Measurements from ENCODE around the gene EPHA10.

EPHA10 gene

DNA sequence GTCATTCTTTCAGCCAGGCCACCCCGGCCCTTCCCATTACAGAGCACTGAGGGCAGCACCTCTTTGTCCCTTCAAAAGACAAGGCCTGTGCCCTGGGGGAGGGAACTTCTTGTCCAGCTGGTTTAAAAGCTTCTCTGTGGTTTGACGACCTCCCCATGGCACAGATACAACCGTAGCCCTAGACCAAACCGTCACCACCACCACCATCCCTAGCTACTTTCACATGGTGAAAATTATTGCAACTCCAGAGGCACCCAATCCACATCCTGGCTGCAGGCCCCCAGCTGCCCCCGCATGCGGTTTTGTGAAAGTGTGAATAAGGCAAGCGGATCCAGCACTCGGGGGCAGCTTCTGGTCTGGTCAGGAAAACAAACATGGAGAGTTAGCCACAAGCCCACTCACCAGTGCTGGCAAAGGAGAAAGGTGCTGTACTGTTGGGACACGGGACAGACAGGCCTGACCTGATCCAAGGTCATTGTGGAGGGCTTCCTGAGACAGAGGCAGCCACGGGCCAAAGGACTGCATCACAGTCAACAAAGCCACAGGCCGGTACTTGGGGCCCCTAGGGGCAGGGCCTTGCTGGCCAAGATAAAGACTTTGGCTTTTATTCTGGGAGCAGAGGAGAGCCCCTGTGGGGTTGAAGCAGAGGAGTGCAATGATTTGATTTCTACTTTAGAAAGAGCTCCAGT lies 41.4 kb downstream of the EPHA10 start:
- TF ChIP-seq CTCF (IDR thresholded peaks at IDR 0.05; ENCODE audit: low read depth, low read length) = no peak
- H3K4me3 ChIP-seq (ENCODE audit: low read depth, low read length) = no peak overlapping the region

GRCh38 chr1:37723072-37723389 lies 41.9 kb downstream of the EPHA10 start:
- H3K4me3 ChIP-seq (ENCODE audit: low read depth, low read length) = no peak overlapping the region
- TF ChIP-seq CTCF (IDR thresholded peaks at IDR 0.05; ENCODE audit: low read depth, low read length) = no peak

DNA sequence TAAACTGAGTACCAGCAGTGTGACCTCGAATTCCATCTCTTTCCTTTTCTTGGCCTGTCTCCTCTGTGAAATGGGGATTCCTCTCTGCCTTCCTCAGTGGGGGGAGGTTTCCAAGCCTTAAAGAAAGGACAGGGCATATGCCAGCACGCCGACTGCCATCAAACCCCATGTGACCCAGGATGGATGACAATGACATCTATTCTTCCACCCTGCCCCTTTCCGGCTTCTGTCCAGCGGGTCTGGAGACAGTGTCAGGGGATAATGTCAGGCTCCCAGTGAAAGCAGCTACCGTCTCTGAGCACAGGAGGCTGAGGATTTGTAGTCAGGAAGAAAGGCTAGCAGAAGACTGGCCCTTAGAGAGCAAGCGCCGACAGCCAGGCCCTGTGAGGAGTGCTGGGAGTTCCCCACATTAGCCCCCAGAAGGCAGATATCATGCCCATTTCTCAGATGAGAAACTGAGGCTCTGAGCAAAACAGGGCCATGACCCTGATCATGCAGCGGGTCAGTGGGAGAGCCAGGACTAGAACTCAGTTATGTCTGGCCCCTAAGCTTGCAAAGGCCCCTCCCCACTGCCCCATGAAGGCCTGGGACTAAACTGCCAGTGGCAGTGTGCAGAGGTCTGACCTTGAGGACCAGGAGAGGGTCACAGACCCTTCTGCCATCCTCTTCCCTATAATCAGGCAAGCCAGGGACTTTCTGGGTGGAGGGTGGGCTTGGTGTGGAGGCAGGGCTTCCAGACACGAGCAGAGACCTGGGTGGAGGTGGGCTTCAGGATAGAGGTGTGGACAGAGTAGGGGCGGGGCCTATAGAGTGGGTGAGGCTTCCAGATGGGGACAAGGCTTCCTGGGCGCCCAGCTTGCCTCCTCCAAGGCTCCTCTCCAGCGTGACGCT lies 42.5 kb downstream of the EPHA10 start:
- H3K4me3 ChIP-seq (ENCODE audit: low read depth, low read length) = no peak overlapping the region
- TF ChIP-seq CTCF (IDR thresholded peaks at IDR 0.05; ENCODE audit: low read depth, low read length) = no peak

DNA sequence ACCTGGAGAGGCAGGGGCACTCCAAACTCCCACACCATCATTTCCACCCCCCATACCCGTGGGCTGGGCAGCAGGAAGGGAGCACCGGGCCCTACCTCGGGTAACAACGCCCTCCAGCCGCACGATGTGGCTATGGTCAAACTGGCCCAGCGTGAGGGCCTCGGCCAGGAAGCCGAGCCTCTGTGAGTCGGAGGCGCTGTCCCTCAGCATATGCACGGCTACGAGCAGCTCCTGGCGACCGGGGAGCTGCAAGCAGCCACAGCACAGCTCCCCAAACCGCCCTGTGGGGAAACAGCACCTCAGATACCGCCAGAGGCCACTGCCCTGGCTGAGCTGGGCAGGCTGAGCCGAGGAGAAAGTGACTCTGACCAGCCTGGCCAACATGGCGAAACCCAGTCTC lies 43.4 kb downstream of the EPHA10 start:
- TF ChIP-seq CTCF (IDR thresholded peaks at IDR 0.05; ENCODE audit: low read depth, low read length) = no peak
- no peak overlapping the region for H3K4me3 ChIP-seq (ENCODE audit: low read depth, low read length)

- H3K4me3 ChIP-seq (ENCODE audit: low read depth, low read length) = no peak overlapping the region
- TF ChIP-seq CTCF (IDR thresholded peaks at IDR 0.05; ENCODE audit: low read depth, low read length) = no peak
Measured at GRCh38 chr1:37720231-37721130, 44.4 kb downstream of the EPHA10 start.

- no peak for TF ChIP-seq CTCF (IDR thresholded peaks at IDR 0.05; ENCODE audit: low read depth, low read length)
- no peak overlapping the region for H3K4me3 ChIP-seq (ENCODE audit: low read depth, low read length)
Measured at GRCh38 chr1:37719572-37720195, 45.2 kb downstream of the EPHA10 start.
